ENCODE measurements around the gene IPMK.

- TF ChIP-seq, protein P1, sequence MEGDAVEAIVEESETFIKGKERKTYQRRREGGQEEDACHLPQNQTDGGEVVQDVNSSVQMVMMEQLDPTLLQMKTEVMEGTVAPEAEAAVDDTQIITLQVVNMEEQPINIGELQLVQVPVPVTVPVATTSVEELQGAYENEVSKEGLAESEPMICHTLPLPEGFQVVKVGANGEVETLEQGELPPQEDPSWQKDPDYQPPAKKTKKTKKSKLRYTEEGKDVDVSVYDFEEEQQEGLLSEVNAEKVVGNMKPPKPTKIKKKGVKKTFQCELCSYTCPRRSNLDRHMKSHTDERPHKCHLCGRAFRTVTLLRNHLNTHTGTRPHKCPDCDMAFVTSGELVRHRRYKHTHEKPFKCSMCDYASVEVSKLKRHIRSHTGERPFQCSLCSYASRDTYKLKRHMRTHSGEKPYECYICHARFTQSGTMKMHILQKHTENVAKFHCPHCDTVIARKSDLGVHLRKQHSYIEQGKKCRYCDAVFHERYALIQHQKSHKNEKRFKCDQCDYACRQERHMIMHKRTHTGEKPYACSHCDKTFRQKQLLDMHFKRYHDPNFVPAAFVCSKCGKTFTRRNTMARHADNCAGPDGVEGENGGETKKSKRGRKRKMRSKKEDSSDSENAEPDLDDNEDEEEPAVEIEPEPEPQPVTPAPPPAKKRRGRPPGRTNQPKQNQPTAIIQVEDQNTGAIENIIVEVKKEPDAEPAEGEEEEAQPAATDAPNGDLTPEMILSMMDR (conservative IDR thresholded peaks at IDR 0.05 in 1 of 2, IDR thresholded peaks at IDR 0.05 in 1 of 2; ENCODE audit: low read depth in 1 of 2, low read length in 2 of 2) = no peak
- TF ChIP-seq EZH2 (IDR thresholded peaks at IDR 0.05; ENCODE audit: low read length, missing control alignments) = no peak
These were observed 92.9 kb downstream of the IPMK start for GRCh38 chr10:58174831-58175230.
